Measurements from ENCODE around the gene PHACTR1. TPM values are rescaled to one million over a fixed set of nuclear protein-coding genes. Genes with fewer than 3 reads are reported as not detected.

Gene PHACTR1
- total RNA-seq, 1 experiment from 2014 or later = 5.2 TPM

DNA sequence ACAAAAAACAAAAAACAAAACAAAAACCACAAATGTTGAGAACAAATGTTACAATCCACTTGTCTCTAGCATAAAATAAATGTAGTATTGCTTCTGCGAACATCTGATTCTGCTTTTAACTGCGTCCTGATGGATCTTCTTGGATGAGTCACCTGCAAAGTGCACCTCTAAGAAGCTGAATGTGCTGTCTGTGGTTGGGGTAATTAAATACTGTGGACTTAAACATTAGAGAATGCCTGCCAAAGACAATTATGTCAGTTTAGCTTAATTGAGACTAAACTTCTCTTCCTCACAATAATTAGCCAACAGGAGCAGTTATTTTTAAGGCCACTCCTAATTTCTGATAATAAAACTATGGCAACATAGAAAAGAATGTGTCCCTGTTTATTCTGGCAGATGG is 253.4 kb downstream of the PHACTR1 start:
- Histone ChIP-seq H3K4me1 (ENCODE audit: low read length) (no peaks in the 10 kb centered on the region), H3K36me3 (ENCODE audit: insufficient read depth, low read length) (no peaks in the 10 kb centered on the region), H3K9me3 (ENCODE audit: low read length) (no peaks in the 10 kb centered on the region), H3K4me3 (ENCODE audit: low read length) (no peak overlapping the region), H3K9me2 (replicated peaks; ENCODE audit: insufficient read depth, low read length) (no peaks in the 10 kb centered on the region), H3K9ac (ENCODE audit: low read length) (no peak overlapping the region), H3K27ac (ENCODE audit: low read length) (no peak overlapping the region), H3K27me3 (ENCODE audit: low read length) (0 out of 2 replicates have a peak, but pooled peaks cover 3% of the 10 kb centered on the region), H4K20me1 (ENCODE audit: insufficient read depth, low read depth, low read length) (no peaks in the 10 kb centered on the region), H3K4me2 (ENCODE audit: low read depth, low read length, poor library complexity, severe bottlenecking) (no peak overlapping the region), H2AFZ (ENCODE audit: low read length) (no peak overlapping the region), H3K79me2 (ENCODE audit: low read length) (no peaks in the 10 kb centered on the region)
- no peak for DNase-seq

DNA sequence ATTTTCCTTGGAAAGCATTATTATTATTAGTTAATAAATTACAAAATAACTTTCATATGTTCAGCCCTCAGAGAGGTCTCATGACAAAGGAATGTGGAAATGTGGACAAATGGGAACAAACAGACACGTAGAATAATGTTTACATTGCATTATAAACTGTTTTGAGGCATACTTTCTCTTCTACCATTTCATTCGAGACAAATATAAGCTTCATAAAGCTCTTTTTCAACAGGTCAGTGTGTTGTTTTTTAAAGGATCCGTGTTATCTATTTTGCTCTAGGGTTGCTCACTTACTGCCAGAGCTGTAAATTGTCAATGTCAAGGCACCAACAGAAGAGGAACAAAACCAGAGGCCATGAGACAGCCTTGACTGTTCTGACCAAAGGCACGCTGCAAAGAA is 256.8 kb downstream of the PHACTR1 start:
- Histone ChIP-seq H2AFZ (ENCODE audit: low read length) (no peak overlapping the region), H3K4me2 (ENCODE audit: low read depth, low read length, poor library complexity, severe bottlenecking) (no peak overlapping the region), H3K4me3 (ENCODE audit: low read length) (no peak overlapping the region)

DNA sequence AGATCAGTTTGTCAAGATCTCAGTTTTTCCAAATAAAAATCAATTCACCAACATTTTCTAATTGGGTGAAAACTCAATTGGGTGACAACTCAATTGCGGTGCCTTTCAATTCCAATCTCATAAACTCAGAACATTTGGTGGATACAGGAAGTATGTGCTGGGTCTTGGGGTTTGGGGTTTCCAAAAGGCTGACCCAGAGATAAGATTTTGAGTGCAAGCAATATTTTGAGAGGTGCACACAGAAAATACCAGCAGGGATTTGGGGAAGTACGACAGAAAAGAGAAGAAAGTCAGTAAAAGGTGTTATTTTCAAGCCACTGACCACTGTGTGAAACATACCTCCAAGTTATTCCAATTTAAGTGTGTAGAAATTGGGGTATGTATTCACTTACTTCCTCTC is 258.0 kb downstream of the PHACTR1 start:
- Histone ChIP-seq H3K4me3 (ENCODE audit: low read length) (no peak overlapping the region), H3K9me2 (replicated peaks; ENCODE audit: insufficient read depth, low read length) (no peaks in the 10 kb centered on the region), H3K9ac (ENCODE audit: low read length) (no peak overlapping the region), H4K20me1 (ENCODE audit: insufficient read depth, low read depth, low read length) (no peaks in the 10 kb centered on the region), H3K79me2 (ENCODE audit: low read length) (no peaks in the 10 kb centered on the region), H3K36me3 (ENCODE audit: insufficient read depth, low read length) (no peaks in the 10 kb centered on the region), H3K4me1 (ENCODE audit: low read length) (no peaks in the 10 kb centered on the region), H3K27ac (ENCODE audit: low read length) (no peak overlapping the region), H3K9me3 (ENCODE audit: low read length) (no peaks in the 10 kb centered on the region), H3K27me3 (ENCODE audit: low read length) (no peaks in the 10 kb centered on the region), H2AFZ (ENCODE audit: low read length) (no peak overlapping the region), H3K4me2 (ENCODE audit: low read depth, low read length, poor library complexity, severe bottlenecking) (no peak overlapping the region)
- no peak for DNase-seq

More for the DNA sequence above, 256.8 kb downstream of the PHACTR1 start:
- no peak overlapping the region for H3K27ac ChIP-seq (ENCODE audit: low read length)
- H3K9me3 ChIP-seq (ENCODE audit: low read length) = no peaks in the 10 kb centered on the region
- no peaks in the 10 kb centered on the region for H4K20me1 ChIP-seq (ENCODE audit: insufficient read depth, low read depth, low read length)
- no peaks in the 10 kb centered on the region for H3K36me3 ChIP-seq (ENCODE audit: insufficient read depth, low read length)
- no peaks in the 10 kb centered on the region for H3K79me2 ChIP-seq (ENCODE audit: low read length)
- no peaks in the 10 kb centered on the region for H3K27me3 ChIP-seq (ENCODE audit: low read length)
- no peak overlapping the region for H3K9ac ChIP-seq (ENCODE audit: low read length)
- no peaks in the 10 kb centered on the region for H3K9me2 ChIP-seq (replicated peaks; ENCODE audit: insufficient read depth, low read length)
- DNase-seq = no peak
- no peaks in the 10 kb centered on the region for H3K4me1 ChIP-seq (ENCODE audit: low read length)

DNA sequence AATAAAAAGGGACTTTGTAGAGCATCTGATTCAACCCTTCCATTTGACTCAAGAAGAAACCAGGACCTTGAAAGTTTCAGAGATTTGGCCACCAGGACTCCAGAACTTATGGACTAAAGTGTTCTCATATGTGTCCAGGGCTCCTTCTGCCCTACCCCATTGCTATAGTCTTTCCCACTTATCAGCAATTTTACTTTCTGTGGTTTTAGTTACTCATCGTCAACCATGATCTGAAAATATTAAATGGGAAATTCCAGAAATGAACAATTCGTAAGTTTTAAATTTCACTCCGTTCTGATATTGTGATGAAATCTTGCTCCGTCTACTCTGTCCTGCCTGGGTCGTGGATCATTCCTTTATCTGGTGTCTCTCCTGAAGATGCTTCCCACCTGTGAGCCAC is 259.8 kb downstream of the PHACTR1 start:
- DNase-seq = no peak
- Histone ChIP-seq H3K9me3 (ENCODE audit: low read length) (no peaks in the 10 kb centered on the region), H3K4me3 (ENCODE audit: low read length) (no peak overlapping the region), H3K27me3 (ENCODE audit: low read length) (no peaks in the 10 kb centered on the region), H2AFZ (ENCODE audit: low read length) (no peak overlapping the region), H3K4me2 (ENCODE audit: low read depth, low read length, poor library complexity, severe bottlenecking) (no peak overlapping the region), H3K4me1 (ENCODE audit: low read length) (no peaks in the 10 kb centered on the region), H3K79me2 (ENCODE audit: low read length) (no peaks in the 10 kb centered on the region), H3K36me3 (ENCODE audit: insufficient read depth, low read length) (no peaks in the 10 kb centered on the region), H3K9ac (ENCODE audit: low read length) (no peak overlapping the region), H4K20me1 (ENCODE audit: insufficient read depth, low read depth, low read length) (no peaks in the 10 kb centered on the region), H3K9me2 (replicated peaks; ENCODE audit: insufficient read depth, low read length) (no peaks in the 10 kb centered on the region), H3K27ac (ENCODE audit: low read length) (no peak overlapping the region)

DNA sequence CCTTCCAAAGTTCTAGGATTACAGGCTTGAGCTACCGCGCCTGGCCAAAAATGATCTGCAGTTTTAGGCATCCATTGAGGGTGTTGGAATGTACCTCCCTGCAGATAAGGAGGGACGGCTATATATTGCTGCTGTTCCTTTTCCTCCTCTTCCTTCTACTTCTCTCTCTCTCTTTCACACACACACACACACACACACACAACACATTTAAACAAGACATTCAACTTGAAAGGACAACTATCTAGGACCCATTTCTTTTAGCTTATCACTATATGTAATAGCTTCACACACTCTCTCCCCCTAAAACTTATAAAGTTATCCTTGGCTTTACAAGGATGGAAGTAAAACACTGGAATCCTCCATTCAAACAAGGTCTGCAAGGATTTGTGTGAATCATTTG is 260.6 kb downstream of the PHACTR1 start:
- no peaks in the 10 kb centered on the region for H3K9me2 ChIP-seq (replicated peaks; ENCODE audit: insufficient read depth, low read length)
- H3K36me3 ChIP-seq (ENCODE audit: insufficient read depth, low read length) = no peaks in the 10 kb centered on the region
- H3K9me3 ChIP-seq (ENCODE audit: low read length) = no peaks in the 10 kb centered on the region
- H3K9ac ChIP-seq (ENCODE audit: low read length) = no peak overlapping the region
- H3K79me2 ChIP-seq (ENCODE audit: low read length) = no peaks in the 10 kb centered on the region
- no peak overlapping the region for H2AFZ ChIP-seq (ENCODE audit: low read length)
- H3K27ac ChIP-seq (ENCODE audit: low read length) = no peak overlapping the region
- H3K4me2 ChIP-seq (ENCODE audit: low read depth, low read length, poor library complexity, severe bottlenecking) = no peak overlapping the region
- H3K27me3 ChIP-seq (ENCODE audit: low read length) = no peaks in the 10 kb centered on the region
- H3K4me3 ChIP-seq (ENCODE audit: low read length) = no peak overlapping the region
- no peaks in the 10 kb centered on the region for H4K20me1 ChIP-seq (ENCODE audit: insufficient read depth, low read depth, low read length)
- H3K4me1 ChIP-seq (ENCODE audit: low read length) = no peaks in the 10 kb centered on the region
- DNase-seq = no peak

DNA sequence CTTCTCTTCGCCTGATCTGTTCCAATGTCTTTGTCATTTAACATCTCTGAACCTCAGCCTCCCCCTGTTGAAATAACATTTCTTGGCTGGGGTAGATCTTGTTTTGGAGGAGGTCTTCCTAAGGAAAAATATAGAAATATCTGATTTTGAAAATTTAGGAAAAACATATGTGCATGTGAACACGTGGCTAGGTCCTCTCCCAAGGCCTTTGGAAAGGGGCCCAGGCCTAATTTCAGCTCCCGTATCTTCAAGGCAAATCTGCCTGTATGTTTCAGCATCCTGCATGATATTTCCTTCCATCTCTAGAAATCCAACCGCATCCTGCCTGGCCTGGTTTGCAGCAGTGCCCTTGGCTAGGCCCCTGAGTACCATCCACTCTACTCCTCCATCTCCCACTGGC is 261.2 kb downstream of the PHACTR1 start:
- Histone ChIP-seq H2AFZ (ENCODE audit: low read length) (no peak overlapping the region), H3K36me3 (ENCODE audit: insufficient read depth, low read length) (no peaks in the 10 kb centered on the region), H3K9me3 (ENCODE audit: low read length) (no peaks in the 10 kb centered on the region), H3K4me1 (ENCODE audit: low read length) (no peaks in the 10 kb centered on the region), H3K9ac (ENCODE audit: low read length) (no peak overlapping the region), H3K4me2 (ENCODE audit: low read depth, low read length, poor library complexity, severe bottlenecking) (no peak overlapping the region), H3K4me3 (ENCODE audit: low read length) (no peak overlapping the region), H3K27me3 (ENCODE audit: low read length) (no peaks in the 10 kb centered on the region), H3K27ac (ENCODE audit: low read length) (no peak overlapping the region), H3K9me2 (replicated peaks; ENCODE audit: insufficient read depth, low read length) (no peaks in the 10 kb centered on the region), H3K79me2 (ENCODE audit: low read length) (no peaks in the 10 kb centered on the region), H4K20me1 (ENCODE audit: insufficient read depth, low read depth, low read length) (no peaks in the 10 kb centered on the region)
- no peak for DNase-seq

DNA sequence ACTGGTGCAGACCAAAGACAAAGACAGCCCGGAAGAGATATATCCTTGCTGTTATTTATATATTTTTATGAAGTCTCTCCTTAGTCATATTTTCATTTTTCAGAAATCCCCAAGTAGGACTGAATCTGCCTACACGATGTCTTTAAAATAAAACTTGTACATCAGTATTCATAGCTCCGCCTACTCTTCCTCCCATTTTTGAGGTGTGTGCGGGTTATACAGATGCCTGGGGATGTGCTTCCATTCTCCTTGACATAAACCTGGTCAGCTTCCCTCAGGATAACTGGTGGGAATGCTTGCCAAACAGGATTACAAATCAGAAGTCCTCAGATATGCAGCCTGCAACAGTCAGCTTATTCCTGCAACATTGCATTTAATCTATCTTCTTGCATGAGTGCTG is 264.2 kb downstream of the PHACTR1 start:
- no peaks in the 10 kb centered on the region for H3K9me3 ChIP-seq (ENCODE audit: low read length)
- H3K9me2 ChIP-seq (replicated peaks; ENCODE audit: insufficient read depth, low read length) = no peaks in the 10 kb centered on the region
- H3K9ac ChIP-seq (ENCODE audit: low read length) = no peak overlapping the region
- no peaks in the 10 kb centered on the region for H3K79me2 ChIP-seq (ENCODE audit: low read length)
- H4K20me1 ChIP-seq (ENCODE audit: insufficient read depth, low read depth, low read length) = no peaks in the 10 kb centered on the region
- H3K27ac ChIP-seq (ENCODE audit: low read length) = no peak overlapping the region
- no peaks in the 10 kb centered on the region for H3K27me3 ChIP-seq (ENCODE audit: low read length)
- H3K36me3 ChIP-seq (ENCODE audit: insufficient read depth, low read length) = no peaks in the 10 kb centered on the region
- no peak overlapping the region for H2AFZ ChIP-seq (ENCODE audit: low read length)
- no peak overlapping the region for H3K4me2 ChIP-seq (ENCODE audit: low read depth, low read length, poor library complexity, severe bottlenecking)
- no peak for DNase-seq
- H3K4me1 ChIP-seq (ENCODE audit: low read length) = no peaks in the 10 kb centered on the region
- no peak overlapping the region for H3K4me3 ChIP-seq (ENCODE audit: low read length)

DNA sequence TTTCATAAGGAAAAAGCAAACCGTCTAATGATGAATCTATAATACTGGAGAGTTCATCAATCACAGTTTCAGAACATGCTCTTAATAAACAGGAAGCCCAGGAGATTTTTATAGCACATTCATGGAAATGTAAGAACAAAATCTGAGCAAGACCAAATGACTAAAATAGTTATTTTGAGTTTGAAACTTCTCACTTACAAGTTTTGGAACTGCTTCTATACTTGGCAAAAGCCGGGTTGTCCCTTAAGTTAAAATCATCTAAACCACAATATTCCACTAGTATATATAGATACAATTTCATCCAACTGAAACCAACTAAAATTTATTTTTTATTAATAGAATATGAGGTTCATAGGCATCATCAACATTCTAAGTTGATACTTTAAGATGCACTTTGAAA is 268.2 kb downstream of the PHACTR1 start:
- H3K27me3 ChIP-seq (ENCODE audit: low read length) = no peaks in the 10 kb centered on the region
- no peaks in the 10 kb centered on the region for H3K9me3 ChIP-seq (ENCODE audit: low read length)
- no peak overlapping the region for H3K27ac ChIP-seq (ENCODE audit: low read length)
- no peaks in the 10 kb centered on the region for H4K20me1 ChIP-seq (ENCODE audit: insufficient read depth, low read depth, low read length)
- no peaks in the 10 kb centered on the region for H3K4me1 ChIP-seq (ENCODE audit: low read length)
- no peak for DNase-seq
- H3K9ac ChIP-seq (ENCODE audit: low read length) = no peak overlapping the region
- no peak overlapping the region for H3K4me2 ChIP-seq (ENCODE audit: low read depth, low read length, poor library complexity, severe bottlenecking)
- H3K79me2 ChIP-seq (ENCODE audit: low read length) = no peaks in the 10 kb centered on the region
- H3K36me3 ChIP-seq (ENCODE audit: insufficient read depth, low read length) = no peaks in the 10 kb centered on the region
- H3K9me2 ChIP-seq (replicated peaks; ENCODE audit: insufficient read depth, low read length) = no peaks in the 10 kb centered on the region
- H2AFZ ChIP-seq (ENCODE audit: low read length) = no peak overlapping the region
- no peak overlapping the region for H3K4me3 ChIP-seq (ENCODE audit: low read length)

DNA sequence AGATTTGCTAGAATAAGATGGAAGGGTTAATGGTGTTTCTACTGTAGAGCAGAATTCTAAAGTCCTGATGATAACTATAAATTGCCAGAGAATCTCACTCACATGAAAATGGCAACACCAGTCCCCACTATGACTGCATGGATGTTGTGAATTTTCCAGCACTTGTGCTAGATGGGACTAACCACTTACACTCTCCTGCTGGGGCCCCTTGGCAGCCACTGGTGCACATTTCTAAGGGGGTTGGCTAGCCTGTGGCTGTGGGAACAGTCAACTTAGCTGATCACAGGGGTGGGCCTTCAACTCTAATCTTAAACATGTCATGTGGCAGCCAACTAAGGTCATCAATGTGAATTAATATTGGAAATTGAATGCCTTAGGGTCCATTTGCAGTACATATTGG is 271.2 kb downstream of the PHACTR1 start:
- Histone ChIP-seq H3K79me2 (ENCODE audit: low read length) (no peaks in the 10 kb centered on the region), H3K27ac (ENCODE audit: low read length) (no peak overlapping the region), H3K9me3 (ENCODE audit: low read length) (no peaks in the 10 kb centered on the region), H3K4me3 (ENCODE audit: low read length) (no peak overlapping the region), H3K9me2 (replicated peaks; ENCODE audit: insufficient read depth, low read length) (no peaks in the 10 kb centered on the region), H3K27me3 (ENCODE audit: low read length) (no peaks in the 10 kb centered on the region), H3K36me3 (ENCODE audit: insufficient read depth, low read length) (no peaks in the 10 kb centered on the region), H3K4me2 (ENCODE audit: low read depth, low read length, poor library complexity, severe bottlenecking) (no peak overlapping the region), H3K4me1 (ENCODE audit: low read length) (no peaks in the 10 kb centered on the region), H4K20me1 (ENCODE audit: insufficient read depth, low read depth, low read length) (no peaks in the 10 kb centered on the region), H3K9ac (ENCODE audit: low read length) (no peak overlapping the region), H2AFZ (ENCODE audit: low read length) (no peak overlapping the region)
- no peak for DNase-seq
